HEK293 (cell line): ENCODE results near the gene SLC5A11.

Experiments
- CTCF ChIA-PET: fragments of 350-600 bp; formaldehyde crosslinking; extraction: SDS; loops from one replicate; lab custom pipeline; 2021; ENCODE audit warnings: antibody characterized with exemption; lab: Yijun Ruan, JAX
- POLR2A ChIA-PET: fragments of 300-600 bp; formaldehyde crosslinking; extraction: SDS; loops from one replicate; lab custom pipeline; 2020; ENCODE audit warnings: antibody characterized with exemption, inconsistent platforms; lab: Yijun Ruan, JAX
- H3K27ac ChIP-seq: fragments of 200-500 bp; sonication (Bioruptor generic); 2 replicates; pipeline ENCODE4 v1.5.1; 2014; ENCODE audit warnings: low read depth, low read length, control low read depth, inconsistent platforms; ENCODE audit errors: extremely low read depth
- H3K36me3 ChIP-seq, 2 experiments: fragments of 200-500 bp in 1 of 2; sonication (Bioruptor generic) in 1 of 2; 1 replicate in 1 of 2; 2 replicates in 1 of 2; pipeline ENCODE4 v1.5.1; 2014 to 2017; ENCODE audit warnings: inconsistent platforms in 2 of 2, low read length in 2 of 2; ENCODE audit not compliant: control insufficient read depth in 2 of 2, insufficient read depth in 1 of 2
- H3K4me1 ChIP-seq: fragments of 200-500 bp; sonication (Bioruptor generic); 2 replicates; pipeline ENCODE4 v1.5.1; 2014; ENCODE audit warnings: mild to moderate bottlenecking, low read length, inconsistent platforms; ENCODE audit not compliant: control insufficient read depth, insufficient read depth
- H3K4me3 ChIP-seq: 2 replicates; pipeline ENCODE4 v1.5.1; 2011; ENCODE audit warnings: low read depth, mild to moderate bottlenecking, control low read depth, low read length, moderate library complexity
- H3K9me3 ChIP-seq: fragments of 200-500 bp; sonication (Bioruptor generic); 2 replicates; pipeline ENCODE4 v1.5.1; 2014; ENCODE audit warnings: low read depth, low read length, inconsistent platforms; ENCODE audit not compliant: control insufficient read depth, insufficient read depth
- KLF16 ChIP-seq: fragments of 450-650 bp; formaldehyde crosslinking; IDR thresholded peaks from 2 replicates; pipeline ENCODE4 v1.5.1; 2017; ENCODE audit warnings: missing biosample characterization, missing genetic modification characterization
- KLF9 ChIP-seq: fragments of 450-650 bp; formaldehyde crosslinking; IDR thresholded peaks from 2 replicates; pipeline ENCODE4 v1.5.1; 2016; ENCODE audit warnings: missing biosample characterization, missing genetic modification characterization, low read depth
- PRDM10 ChIP-seq: fragments of 450-650 bp; formaldehyde crosslinking; IDR thresholded peaks from 2 replicates; pipeline ENCODE4 v1.5.1; 2016; ENCODE audit warnings: missing biosample characterization, missing genetic modification characterization
- SALL2 ChIP-seq: fragments of 450-650 bp; formaldehyde crosslinking; IDR thresholded peaks from 2 replicates; pipeline ENCODE4 v1.5.0; 2017; ENCODE audit warnings: missing biosample characterization, mild to moderate bottlenecking, missing genetic modification characterization, borderline replicate concordance
- SCRT1 ChIP-seq: fragments of 450-650 bp; formaldehyde crosslinking; IDR thresholded peaks from 2 replicates; pipeline ENCODE4 v1.5.1; 2016; ENCODE audit warnings: missing biosample characterization, missing genetic modification characterization, borderline replicate concordance
- WT1 ChIP-seq: fragments of 450-650 bp; formaldehyde crosslinking; IDR thresholded peaks from 2 replicates; pipeline ENCODE4 v1.5.1; 2016; ENCODE audit warnings: missing biosample characterization, missing genetic modification characterization
- ZBTB20 ChIP-seq: fragments of 450-650 bp; formaldehyde crosslinking; IDR thresholded peaks from 2 replicates; pipeline ENCODE4 v1.5.1; 2016; ENCODE audit warnings: missing biosample characterization, missing genetic modification characterization
- ZFP3 ChIP-seq: fragments of 450-650 bp; formaldehyde crosslinking; IDR thresholded peaks from 2 replicates; pipeline ENCODE4 v1.5.1; 2016; ENCODE audit warnings: low read depth, missing biosample characterization, missing genetic modification characterization
- ZFP69B ChIP-seq: fragments of 450-650 bp; formaldehyde crosslinking; IDR thresholded peaks from 2 replicates; pipeline ENCODE4 v1.5.1; 2016; ENCODE audit warnings: missing biosample characterization, missing genetic modification characterization
- ZNF146 ChIP-seq: fragments of 450-650 bp; formaldehyde crosslinking; IDR thresholded peaks from 2 replicates; pipeline ENCODE4 v1.5.1; 2016; ENCODE audit warnings: missing biosample characterization, missing genetic modification characterization
- ZNF155 ChIP-seq: fragments of 450-650 bp; formaldehyde crosslinking; IDR thresholded peaks from 2 replicates; pipeline ENCODE4 v1.5.1; 2016; ENCODE audit warnings: missing biosample characterization, missing genetic modification characterization
- ZNF16 ChIP-seq: fragments of 450-650 bp; formaldehyde crosslinking; IDR thresholded peaks from 2 replicates; pipeline ENCODE4 v1.5.1; 2016; ENCODE audit warnings: low read depth, missing biosample characterization, missing genetic modification characterization
- ZNF169 ChIP-seq: fragments of 450-650 bp; formaldehyde crosslinking; IDR thresholded peaks from 2 replicates; pipeline ENCODE4 v1.5.1; 2016; ENCODE audit warnings: missing biosample characterization, missing genetic modification characterization
- ZNF174 ChIP-seq: fragments of 450-650 bp; formaldehyde crosslinking; IDR thresholded peaks from 2 replicates; pipeline ENCODE4 v1.5.0; 2017; ENCODE audit warnings: missing biosample characterization, mild to moderate bottlenecking, missing genetic modification characterization
- ZNF19 ChIP-seq: fragments of 450-650 bp; formaldehyde crosslinking; IDR thresholded peaks from 2 replicates; pipeline ENCODE4; 2016; ENCODE audit warnings: missing biosample characterization, missing genetic modification characterization, low read depth
- ZNF223 ChIP-seq: fragments of 450-650 bp; formaldehyde crosslinking; IDR thresholded peaks from 2 replicates; pipeline ENCODE4 v1.5.1; 2016; ENCODE audit warnings: missing biosample characterization, missing genetic modification characterization
- ZNF248 ChIP-seq: fragments of 450-650 bp; formaldehyde crosslinking; IDR thresholded peaks from 2 replicates; pipeline ENCODE4 v1.5.1; 2017; ENCODE audit warnings: missing biosample characterization, missing genetic modification characterization
- ZNF280C ChIP-seq: fragments of 450-650 bp; formaldehyde crosslinking; IDR thresholded peaks from 2 replicates; pipeline ENCODE4 v1.5.1; 2016; ENCODE audit warnings: missing biosample characterization, missing genetic modification characterization
- ZNF302 ChIP-seq: fragments of 450-650 bp; formaldehyde crosslinking; IDR thresholded peaks from 2 replicates; pipeline ENCODE4 v1.5.1; 2016; ENCODE audit warnings: missing biosample characterization, missing genetic modification characterization, low read depth
- ZNF350 ChIP-seq: fragments of 450-650 bp; formaldehyde crosslinking; IDR thresholded peaks from 2 replicates; pipeline ENCODE4 v1.5.0; 2017; ENCODE audit warnings: missing biosample characterization, mild to moderate bottlenecking, missing genetic modification characterization
- ZNF416 ChIP-seq: fragments of 450-650 bp; formaldehyde crosslinking; IDR thresholded peaks from 2 replicates; pipeline ENCODE4 v1.5.1; 2016; ENCODE audit warnings: missing biosample characterization, missing genetic modification characterization
- ZNF473 ChIP-seq: fragments of 450-650 bp; formaldehyde crosslinking; IDR thresholded peaks from 2 replicates; pipeline ENCODE4 v1.5.1; 2017; ENCODE audit warnings: missing biosample characterization, missing genetic modification characterization
- ZNF48 ChIP-seq: fragments of 450-650 bp; formaldehyde crosslinking; IDR thresholded peaks from 2 replicates; pipeline ENCODE4 v1.5.1; 2016; ENCODE audit warnings: missing biosample characterization, missing genetic modification characterization
- ZNF521 ChIP-seq: fragments of 450-650 bp; formaldehyde crosslinking; IDR thresholded peaks from 2 replicates; pipeline ENCODE4 v1.5.1; 2017; ENCODE audit warnings: missing biosample characterization, mild to moderate bottlenecking, missing genetic modification characterization
- ZNF530 ChIP-seq: fragments of 450-650 bp; formaldehyde crosslinking; IDR thresholded peaks from 2 replicates; pipeline ENCODE4 v1.5.1; 2016; ENCODE audit warnings: low read depth, missing biosample characterization, missing genetic modification characterization
- ZNF580 ChIP-seq: fragments of 450-650 bp; formaldehyde crosslinking; IDR thresholded peaks from 2 replicates; pipeline ENCODE4 v1.5.1; 2016; ENCODE audit warnings: missing biosample characterization, missing genetic modification characterization
- ZNF585B ChIP-seq: fragments of 450-650 bp; formaldehyde crosslinking; IDR thresholded peaks from 2 replicates; pipeline ENCODE4 v1.5.1; 2016; ENCODE audit warnings: missing biosample characterization, missing genetic modification characterization
- ZNF623 ChIP-seq: fragments of 450-650 bp; formaldehyde crosslinking; IDR thresholded peaks from 2 replicates; pipeline ENCODE4 v1.5.1; 2016; ENCODE audit warnings: missing biosample characterization, missing genetic modification characterization
- ZNF629 ChIP-seq: fragments of 450-650 bp; formaldehyde crosslinking; IDR thresholded peaks from 2 replicates; pipeline ENCODE4 v1.5.1; 2017; ENCODE audit warnings: missing biosample characterization, missing genetic modification characterization
- ZNF639 ChIP-seq: fragments of 450-650 bp; formaldehyde crosslinking; IDR thresholded peaks from 2 replicates; pipeline ENCODE4 v1.5.1; 2016; ENCODE audit warnings: missing biosample characterization, missing genetic modification characterization
- ZNF670 ChIP-seq: fragments of 450-650 bp; formaldehyde crosslinking; IDR thresholded peaks from 2 replicates; pipeline ENCODE4 v1.5.1; 2016; ENCODE audit warnings: missing biosample characterization, missing genetic modification characterization, low read depth
- ZNF768 ChIP-seq: fragments of 450-650 bp; formaldehyde crosslinking; IDR thresholded peaks from 2 replicates; pipeline ENCODE4 v1.5.1; 2018; ENCODE audit warnings: missing biosample characterization, mild to moderate bottlenecking, missing genetic modification characterization
- ZSCAN16 ChIP-seq: fragments of 450-650 bp; formaldehyde crosslinking; IDR thresholded peaks from 2 replicates; pipeline ENCODE4 v1.5.1; 2016; ENCODE audit warnings: missing biosample characterization, missing genetic modification characterization

The SLC5A11 gene

GRCh38 chr16:24946155-24946554, 100.4 kb downstream of the SLC5A11 start:
- H3K27ac ChIP-seq: no peak overlapping the region
- peaks cover 11 to 71% of the 10 kb centered on the region in 2 experiments; a peak in 2 of 3 replicates for H3K36me3 ChIP-seq
- no peak overlapping the region for H3K4me3 ChIP-seq
- TF ChIP-seq ZNF169 (tag by site-specific recombination) (no peak), ZNF530 (tag by site-specific recombination) (no peak), ZNF768 (no peak), ZNF48 (tag by site-specific recombination) (no peak), ZNF223 (tag by site-specific recombination) (no peak), SALL2 (tag by site-specific recombination) (no peak), ZNF350 (tag by site-specific recombination) (no peak), ZNF248 (no peak), ZFP69B (no peak), ZNF623 (tag by site-specific recombination) (no peak), ZNF280C (tag by site-specific recombination) (no peak), ZNF146 (tag by site-specific recombination) (no peak), ZNF585B (no peak), ZNF174 (tag by site-specific recombination) (no peak), PRDM10 (no peak), ZNF521 (no peak), ZNF155 (tag by site-specific recombination) (no peak), ZNF670 (tag by site-specific recombination) (no peak)
- ChIA-PET CTCF (no interaction called here), POLR2A (no interaction called here)
- H3K4me1 ChIP-seq: no peaks in the 10 kb centered on the region
- H3K9me3 ChIP-seq: no peaks in the 10 kb centered on the region

GRCh38 chr16:24950275-24950674, 104.5 kb downstream of the SLC5A11 start:
- ChIA-PET CTCF (interaction anchor here (1.2 kb wide), 1 partner anchor 45 kb away, joined by 3 read pairs; no protein-coding TSS in a partner anchor), POLR2A (no interaction called here)
- TF ChIP-seq ZNF580 (tag by site-specific recombination) (no peak), SCRT1 (tag by site-specific recombination) (no peak), ZNF16 (tag by site-specific recombination) (no peak), ZBTB20 (no peak), ZNF416 (no peak), WT1 (no peak), ZFP3 (tag by site-specific recombination) (no peak), ZNF629 (tag by site-specific recombination) (no peak), KLF9 (no peak), ZNF302 (no peak), ZSCAN16 (tag by site-specific recombination) (no peak), ZNF19 (tag by site-specific recombination) (no peak), ZNF670 (tag by site-specific recombination) (no peak), ZNF639 (no peak), KLF16 (tag by site-specific recombination) (no peak), ZNF473 (tag by site-specific recombination) (no peak)

More at GRCh38 chr16:24950275-24950674, 104.5 kb downstream of the SLC5A11 start:
- Histone ChIP-seq H3K27ac (no peak overlapping the region), H3K36me3 (peaks cover 4 to 87% of the 10 kb centered on the region in 2 experiments), H3K4me3 (no peak overlapping the region), H3K9me3 (no peaks in the 10 kb centered on the region), H3K4me1 (no peaks in the 10 kb centered on the region)
